ENCODE results near the gene LPO.

The LPO gene

DNA sequence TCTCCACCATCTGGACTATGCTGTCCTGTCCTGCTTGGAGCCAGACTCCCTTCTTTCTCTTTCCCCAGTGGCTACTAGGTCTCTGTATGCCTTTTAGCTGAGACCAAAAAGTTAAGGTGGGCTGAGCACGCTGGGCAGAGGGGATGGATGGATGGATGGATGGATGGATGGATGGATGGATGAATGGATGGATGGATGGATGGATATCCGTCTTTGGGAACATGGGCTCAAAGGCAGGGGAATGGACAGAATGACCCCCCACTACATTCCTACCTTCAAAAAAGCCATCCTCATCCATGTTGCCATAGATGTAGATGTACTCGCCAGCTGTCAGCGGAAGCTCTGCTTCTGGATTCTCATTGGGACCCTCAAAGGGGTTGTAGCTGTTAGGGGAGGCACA, 77.4 kb downstream of the LPO start:
- no peak overlapping the region for H3K4me3 Mint-ChIP-seq
- no peaks in the 10 kb centered on the region for H3K9me3 Mint-ChIP-seq
- peaks cover 16% of the 10 kb centered on the region for H3K4me1 Mint-ChIP-seq
- H3K27ac Mint-ChIP-seq, result no peak overlapping the region
- ATAC-seq (no peak), DNase-seq (no peak)
- H3K27me3 Mint-ChIP-seq, result no peaks in the 10 kb centered on the region
- H3K36me3 Mint-ChIP-seq (ENCODE audit: low read depth), result no peaks in the 10 kb centered on the region

DNA sequence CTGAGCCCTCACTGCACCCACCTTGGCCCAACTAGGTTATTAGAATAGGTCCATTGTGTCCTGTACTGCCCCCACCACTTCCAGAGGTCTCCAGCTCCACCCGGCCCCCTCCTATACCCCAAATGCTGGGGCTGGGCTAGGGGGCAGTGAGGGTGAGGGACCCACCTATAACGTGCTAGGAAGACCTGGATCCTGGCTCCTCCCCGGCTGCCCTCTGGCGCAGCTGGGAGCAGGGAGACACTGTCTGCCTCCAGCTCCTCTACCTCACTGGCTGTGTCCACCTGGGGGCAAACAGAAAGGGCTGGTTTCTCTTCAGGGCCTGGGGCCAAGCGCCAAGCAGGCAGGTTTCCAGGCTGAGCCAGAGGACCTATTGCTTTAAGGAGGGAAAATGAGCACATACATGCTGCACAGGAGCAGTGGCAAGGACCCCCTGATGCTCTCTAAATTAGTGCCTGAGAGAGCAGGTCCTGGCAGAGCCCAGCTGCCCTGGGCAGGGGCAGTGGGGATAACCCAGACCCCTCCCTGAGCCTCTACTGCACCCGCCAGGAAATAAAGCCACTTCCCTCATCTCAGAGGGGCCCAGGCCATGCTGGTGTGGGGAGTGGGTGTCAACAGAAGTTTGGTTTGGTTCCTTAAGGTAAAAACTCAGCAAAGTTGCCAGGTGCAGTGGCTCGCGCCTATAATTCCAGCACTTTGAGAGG, 78.0 kb downstream of the LPO start:
- Mint-ChIP-seq H3K36me3 (ENCODE audit: low read depth) (no peaks in the 10 kb centered on the region), H3K4me3 (no peak overlapping the region), H3K9me3 (no peaks in the 10 kb centered on the region), H3K27ac (no peak overlapping the region), H3K27me3 (no peaks in the 10 kb centered on the region), H3K4me1 (peaks cover 16% of the 10 kb centered on the region)
- DNase-seq, result no peak
- no peak for ATAC-seq

- peaks cover 20% of the 10 kb centered on the region for H3K4me1 Mint-ChIP-seq
- DNase-seq, result peak; percentile 70
- H3K27me3 Mint-ChIP-seq, result no peaks in the 10 kb centered on the region
- no peaks in the 10 kb centered on the region for H3K9me3 Mint-ChIP-seq
- H3K36me3 Mint-ChIP-seq (ENCODE audit: low read depth), result peaks cover 3% of the 10 kb centered on the region
- peak; percentile 100 for ATAC-seq
- H3K4me3 Mint-ChIP-seq, result peak overlapping the region; percentile 38
- H3K27ac Mint-ChIP-seq, result peak overlapping the region; percentile 92
These were observed 79.2 kb downstream of the LPO start for GRCh38 chr17:58317421-58318064.

DNA sequence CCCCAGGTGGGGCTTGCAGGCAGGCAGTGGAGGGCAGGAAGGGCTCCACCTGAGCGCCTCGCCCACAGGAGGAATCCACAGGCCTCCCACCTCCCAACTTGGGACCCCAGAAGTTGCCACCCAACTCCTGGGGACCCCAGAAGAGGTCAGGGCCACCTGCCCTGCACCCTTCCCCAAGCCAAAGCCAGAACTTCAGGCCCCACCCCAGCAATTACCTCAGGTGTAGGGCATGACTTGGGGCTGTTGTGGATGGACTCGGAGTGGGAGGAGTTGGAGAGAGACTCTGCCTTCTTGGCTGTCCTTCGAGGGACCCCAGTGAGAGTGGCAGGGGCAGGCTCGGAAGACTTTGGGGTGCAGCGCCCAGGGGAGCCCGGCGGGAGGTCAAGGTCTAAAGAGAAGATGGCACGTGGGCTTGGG, 79.7 kb downstream of the LPO start:
- no peak overlapping the region for H3K4me3 Mint-ChIP-seq

More for the DNA sequence above, 79.7 kb downstream of the LPO start:
- Mint-ChIP-seq H3K27ac (peak overlapping the region; percentile 92), H3K27me3 (no peaks in the 10 kb centered on the region), H3K4me1 (peaks cover 20% of the 10 kb centered on the region), H3K9me3 (no peaks in the 10 kb centered on the region), H3K36me3 (ENCODE audit: low read depth) (peaks cover 3% of the 10 kb centered on the region)
- ATAC-seq (no peak), DNase-seq (no peak)

All from activated naive CD8-positive, alpha-beta T cell treated with anti-CD3 and anti-CD28 coated beads, Interleukin-2, amount 50 U/mL, for 24 hours (primary cell).